ENCODE measurements around the gene DYRK1A. TPM values are rescaled to one million over a fixed set of nuclear protein-coding genes. Genes with fewer than 3 reads are reported as not detected.

Gene DYRK1A
- total and polyA plus RNA-seq, 3 experiments from 2014 or later: 3.7 to 69.6 (median 66.1) TPM

- POLR2A ChIA-PET: no interaction called here
These were observed 164.9 kb downstream of the DYRK1A start for GRCh38 chr21:37531431-37531932.

GRCh38 chr21:37532868-37533780, 166.6 kb downstream of the DYRK1A start:
- Mint-ChIP-seq H3K4me3 (no peak overlapping the region), H3K4me1 (peaks cover 0 to 4% (median 2%) of the 10 kb centered on the region in 3 donors), H3K36me3 (peaks cover 0 to 12% (median 2%) of the 10 kb centered on the region in 3 donors), H3K27ac (no peak overlapping the region), H3K9me3 (peaks cover 10 to 14% (median 12%) of the 10 kb centered on the region in 5 donors), H3K27me3 (peaks cover 51 to 74% of the 10 kb centered on the region in 2 donors)
- H3K27me3 ChIP-seq (ENCODE audit: insufficient read depth, low read length, poor library complexity, severe bottlenecking): peaks cover 8% of the 10 kb centered on the region
- H3K36me3 ChIP-seq (ENCODE audit: insufficient read depth, low read length): no peaks in the 10 kb centered on the region
- no peaks in the 10 kb centered on the region for H3K9me3 ChIP-seq (ENCODE audit: low read length)
- no peak overlapping the region for H3K4me3 ChIP-seq (ENCODE audit: low read length)
- no peaks in the 10 kb centered on the region for H3K4me1 ChIP-seq (ENCODE audit: insufficient read depth, low read length)
- DNase-seq: peak in 1 of 5 donors; percentile 52
- ChIA-PET POLR2A (no interaction called here), CTCF (no interaction called here)
- H3K27ac ChIP-seq (ENCODE audit: low read depth, low read length): no peak overlapping the region

More at GRCh38 chr21:37531431-37531932, 164.9 kb downstream of the DYRK1A start:
- Histone ChIP-seq H3K9me3 (ENCODE audit: low read length) (no peaks in the 10 kb centered on the region), H3K27me3 (ENCODE audit: insufficient read depth, low read length, poor library complexity, severe bottlenecking) (peaks cover 8% of the 10 kb centered on the region), H3K27ac (ENCODE audit: low read depth, low read length) (no peak overlapping the region), H3K4me1 (ENCODE audit: insufficient read depth, low read length) (no peaks in the 10 kb centered on the region), H3K4me3 (ENCODE audit: low read length) (no peak overlapping the region), H3K36me3 (ENCODE audit: insufficient read depth, low read length) (no peaks in the 10 kb centered on the region)
- H3K4me1 Mint-ChIP-seq: peaks cover 0 to 4% (median 2%) of the 10 kb centered on the region in 3 donors
- no peak overlapping the region for H3K4me3 Mint-ChIP-seq
- CTCF ChIA-PET: no interaction called here
- peaks cover 4 to 7% (median 6%) of the 10 kb centered on the region in 5 donors for H3K9me3 Mint-ChIP-seq
- H3K27me3 Mint-ChIP-seq: peaks cover 43 to 60% of the 10 kb centered on the region in 2 donors
- DNase-seq: no peak
- H3K27ac Mint-ChIP-seq: no peak overlapping the region
- peaks cover 0 to 5% (median 1%) of the 10 kb centered on the region in 3 donors for H3K36me3 Mint-ChIP-seq

- Mint-ChIP-seq H3K4me1 (peaks cover 0 to 4% (median 2%) of the 10 kb centered on the region in 3 donors), H3K27ac (no peak overlapping the region), H3K9me3 (peaks cover 10 to 16% (median 14%) of the 10 kb centered on the region in 5 donors), H3K36me3 (peaks cover 0 to 12% (median 2%) of the 10 kb centered on the region in 3 donors), H3K27me3 (peaks cover 58 to 80% of the 10 kb centered on the region in 2 donors), H3K4me3 (no peak overlapping the region)
- ChIA-PET POLR2A (no interaction called here), CTCF (no interaction called here)
- Histone ChIP-seq H3K27me3 (ENCODE audit: insufficient read depth, low read length, poor library complexity, severe bottlenecking) (peaks cover 8% of the 10 kb centered on the region), H3K9me3 (ENCODE audit: low read length) (no peaks in the 10 kb centered on the region), H3K36me3 (ENCODE audit: insufficient read depth, low read length) (no peaks in the 10 kb centered on the region), H3K4me1 (ENCODE audit: insufficient read depth, low read length) (no peaks in the 10 kb centered on the region), H3K27ac (ENCODE audit: low read depth, low read length) (no peak overlapping the region), H3K4me3 (ENCODE audit: low read length) (no peak overlapping the region)
- no peak for DNase-seq
These were observed 167.9 kb downstream of the DYRK1A start for GRCh38 chr21:37534431-37534830.

GRCh38 chr21:37535130-37535529, 168.6 kb downstream of the DYRK1A start:
- ChIA-PET POLR2A (no interaction called here), CTCF (no interaction called here)
- Mint-ChIP-seq H3K4me1 (no peaks in the 10 kb centered on the region), H3K27ac (no peak overlapping the region), H3K4me3 (no peak overlapping the region), H3K36me3 (peaks cover 0 to 12% (median 2%) of the 10 kb centered on the region in 3 donors), H3K9me3 (peaks cover 10 to 16% (median 15%) of the 10 kb centered on the region in 5 donors), H3K27me3 (peaks cover 58 to 81% of the 10 kb centered on the region in 2 donors)
- no peak for DNase-seq
- peaks cover 8% of the 10 kb centered on the region for H3K27me3 ChIP-seq (ENCODE audit: insufficient read depth, low read length, poor library complexity, severe bottlenecking)
- H3K36me3 ChIP-seq (ENCODE audit: insufficient read depth, low read length): no peaks in the 10 kb centered on the region
- no peaks in the 10 kb centered on the region for H3K9me3 ChIP-seq (ENCODE audit: low read length)
- H3K27ac ChIP-seq (ENCODE audit: low read depth, low read length): no peak overlapping the region
- H3K4me1 ChIP-seq (ENCODE audit: insufficient read depth, low read length): no peaks in the 10 kb centered on the region
- H3K4me3 ChIP-seq (ENCODE audit: low read length): no peak overlapping the region

- CTCF ChIA-PET: no interaction called here
- Mint-ChIP-seq H3K4me1 (no peaks in the 10 kb centered on the region), H3K27ac (no peak overlapping the region), H3K4me3 (no peak overlapping the region), H3K36me3 (peaks cover 0 to 12% (median 2%) of the 10 kb centered on the region in 3 donors), H3K9me3 (peaks cover 10 to 16% (median 15%) of the 10 kb centered on the region in 5 donors), H3K27me3 (peaks cover 56 to 79% of the 10 kb centered on the region in 2 donors)
- no peaks in the 10 kb centered on the region for H3K9me3 ChIP-seq (ENCODE audit: low read length)
- no peak overlapping the region for H3K4me3 ChIP-seq (ENCODE audit: low read length)
- H3K36me3 ChIP-seq (ENCODE audit: insufficient read depth, low read length): no peaks in the 10 kb centered on the region
- POLR2A ChIA-PET: no interaction called here
- peak overlapping the region; percentile 19 for H3K27ac ChIP-seq (ENCODE audit: low read depth, low read length)
- H3K27me3 ChIP-seq (ENCODE audit: insufficient read depth, low read length, poor library complexity, severe bottlenecking): peaks cover 8% of the 10 kb centered on the region
- DNase-seq: no peak
- H3K4me1 ChIP-seq (ENCODE audit: insufficient read depth, low read length): no peaks in the 10 kb centered on the region
These were observed 169.1 kb downstream of the DYRK1A start for GRCh38 chr21:37535672-37536071.

GRCh38 chr21:37536616-37537278, 170.2 kb downstream of the DYRK1A start:
- Histone ChIP-seq H3K27me3 (ENCODE audit: insufficient read depth, low read length, poor library complexity, severe bottlenecking) (peaks cover 8% of the 10 kb centered on the region), H3K27ac (ENCODE audit: low read depth, low read length) (peak overlapping the region; percentile 60), H3K9me3 (ENCODE audit: low read length) (no peaks in the 10 kb centered on the region), H3K4me1 (ENCODE audit: insufficient read depth, low read length) (no peaks in the 10 kb centered on the region), H3K36me3 (ENCODE audit: insufficient read depth, low read length) (no peaks in the 10 kb centered on the region), H3K4me3 (ENCODE audit: low read length) (no peak overlapping the region)
- Mint-ChIP-seq H3K4me1 (no peaks in the 10 kb centered on the region), H3K9me3 (peaks cover 16 to 19% (median 17%) of the 10 kb centered on the region in 5 donors), H3K27me3 (peaks cover 57 to 81% of the 10 kb centered on the region in 2 donors), H3K36me3 (peaks cover 0 to 12% (median 2%) of the 10 kb centered on the region in 3 donors), H3K27ac (peak overlapping the region in 2 of 8 donors; percentile 49 to 53), H3K4me3 (no peak overlapping the region)
- ChIA-PET CTCF (no interaction called here), POLR2A (no interaction called here)
- DNase-seq: no peak

GRCh38 chr21:37537391-37537996, 170.9 kb downstream of the DYRK1A start:
- DNase-seq: no peak
- peaks cover 56 to 79% of the 10 kb centered on the region in 2 donors for H3K27me3 Mint-ChIP-seq

More at GRCh38 chr21:37537391-37537996, 170.9 kb downstream of the DYRK1A start:
- H3K27ac ChIP-seq (ENCODE audit: low read depth, low read length): peak overlapping the region; percentile 60
- Mint-ChIP-seq H3K36me3 (peaks cover 0 to 17% (median 4%) of the 10 kb centered on the region in 3 donors), H3K4me3 (no peak overlapping the region), H3K4me1 (no peaks in the 10 kb centered on the region), H3K9me3 (peaks cover 20 to 24% (median 23%) of the 10 kb centered on the region in 5 donors), H3K27ac (no peak overlapping the region)
- no peak overlapping the region for H3K4me3 ChIP-seq (ENCODE audit: low read length)
- no peaks in the 10 kb centered on the region for H3K36me3 ChIP-seq (ENCODE audit: insufficient read depth, low read length)
- no peaks in the 10 kb centered on the region for H3K4me1 ChIP-seq (ENCODE audit: insufficient read depth, low read length)
- no peaks in the 10 kb centered on the region for H3K9me3 ChIP-seq (ENCODE audit: low read length)
- CTCF ChIA-PET: no interaction called here
- POLR2A ChIA-PET: no interaction called here
- peaks cover 8% of the 10 kb centered on the region for H3K27me3 ChIP-seq (ENCODE audit: insufficient read depth, low read length, poor library complexity, severe bottlenecking)

Data from CD8-positive, alpha-beta memory T cell (primary cell).